Liver (tissue), 9 donors: ENCODE results near the gene TBX21. TPM values are rescaled to one million over a fixed set of nuclear protein-coding genes. Genes with fewer than 3 reads are reported as not detected.

Source experiments
- DNase-seq: peaks from one replicate; pipeline ENCODE4 v3.0.0-alpha.2; 2017; ENCODE audit warnings: low spot score
- H3K27ac ChIP-seq, 2 donors: one replicate each; pipeline ENCODE4 v1.7.0; 2013; ENCODE audit warnings: inconsistent platforms in 2 of 2, low read length in 2 of 2, control low read depth in 1 of 2, low read depth in 1 of 2, mild to moderate bottlenecking in 1 of 2
- H3K27me3 ChIP-seq, 4 donors: one replicate each; pipeline versions ENCODE4 v1.6.1 to v1.7.0; 2013; ENCODE audit warnings: low read length in 3 of 4, inconsistent platforms in 1 of 4, mild to moderate bottlenecking in 1 of 4, moderate library complexity in 1 of 4; ENCODE audit not compliant: control insufficient read depth in 4 of 4, insufficient read depth in 4 of 4
- H3K36me3 ChIP-seq, 4 donors: one replicate each; pipeline versions ENCODE4 v1.6.1 to v1.7.0; 2013; ENCODE audit warnings: low read length in 3 of 4, mild to moderate bottlenecking in 3 of 4, low read depth in 1 of 4, moderate library complexity in 1 of 4; ENCODE audit not compliant: control insufficient read depth in 4 of 4, insufficient read depth in 3 of 4
- H3K4me1 ChIP-seq, 4 donors: one replicate each; pipeline versions ENCODE4 v1.6.1 to v1.7.0; 2013; ENCODE audit warnings: low read length in 3 of 4, mild to moderate bottlenecking in 3 of 4, moderate library complexity in 1 of 4; ENCODE audit not compliant: control insufficient read depth in 4 of 4, insufficient read depth in 4 of 4
- H3K4me3 ChIP-seq, 3 donors: one replicate each; pipeline versions ENCODE4 v1.6.1 to v1.7.0; 2013; ENCODE audit warnings: low read length in 3 of 3, control low read depth in 1 of 3, low read depth in 1 of 3, mild to moderate bottlenecking in 1 of 3
- H3K9ac ChIP-seq, 2 donors: one replicate each; pipeline ENCODE4 v1.7.0; 2013; ENCODE audit warnings: low read length in 2 of 2, mild to moderate bottlenecking in 2 of 2, moderate library complexity in 2 of 2, control low read depth in 1 of 2, low read depth in 1 of 2
- H3K9me3 ChIP-seq, 4 donors: one replicate each; pipeline versions ENCODE4 v1.6.1 to v1.7.0; 2013; ENCODE audit warnings: low read length in 3 of 4; ENCODE audit not compliant: control insufficient read depth in 4 of 4
- ATF3 ChIP-seq: IDR thresholded peaks from 2 replicates; pipeline ENCODE4 v1.6.1; 2016; ENCODE audit warnings: antibody characterized with exemption
- CTCF ChIP-seq: fragments of 150-350 bp; IDR thresholded peaks from 2 replicates; pipeline ENCODE4 v1.5.1; 2017; ENCODE audit warnings: improper control_type of control experiment, low read depth, low read length; ENCODE audit not compliant: missing input control
- EGR1 ChIP-seq, 2 donors: IDR thresholded peaks; 2 replicates each; pipeline ENCODE4 v1.6.1; 2016 to 2018; ENCODE audit warnings: antibody characterized with exemption in 2 of 2, low read depth in 2 of 2
- FOXA1 ChIP-seq: IDR thresholded peaks from 2 replicates; pipeline ENCODE4 v1.6.1; 2016; ENCODE audit warnings: antibody characterized with exemption
- FOXA2 ChIP-seq: IDR thresholded peaks from 2 replicates; pipeline ENCODE4 v1.6.1; 2016; ENCODE audit warnings: antibody characterized with exemption
- GABPA ChIP-seq, 2 donors: IDR thresholded peaks in 1 of 2; conservative IDR thresholded peaks in 1 of 2; 2 replicates each; pipeline ENCODE4 v1.6.1; 2016; ENCODE audit warnings: antibody characterized with exemption in 2 of 2, mild to moderate bottlenecking in 1 of 2, moderate library complexity in 1 of 2
- HNF4A ChIP-seq, 2 donors: conservative IDR thresholded peaks; 2 replicates each; pipeline ENCODE4 v1.6.1; 2016; ENCODE audit warnings: antibody characterized with exemption in 2 of 2, mild to moderate bottlenecking in 2 of 2
- HNF4G ChIP-seq: IDR thresholded peaks from 2 replicates; pipeline ENCODE4 v1.6.1; 2016; ENCODE audit warnings: antibody characterized with exemption
- JUND ChIP-seq, 2 donors: IDR thresholded peaks; 2 replicates each; pipeline ENCODE4 v1.6.1; 2016; ENCODE audit warnings: antibody characterized with exemption in 2 of 2
- MAX ChIP-seq: IDR thresholded peaks from 2 replicates; pipeline ENCODE4 v1.6.1; 2016; ENCODE audit warnings: antibody characterized with exemption
- NR2F2 ChIP-seq: IDR thresholded peaks from 2 replicates; pipeline ENCODE4 v1.6.1; 2016; ENCODE audit warnings: antibody characterized with exemption
- RAD21 ChIP-seq, 2 donors: IDR thresholded peaks; 2 replicates each; pipeline ENCODE4 v1.6.1; 2016; ENCODE audit warnings: antibody characterized with exemption in 2 of 2, mild to moderate bottlenecking in 2 of 2
- REST ChIP-seq: IDR thresholded peaks from 2 replicates; pipeline ENCODE4 v1.6.1; 2016; ENCODE audit warnings: antibody characterized with exemption, mild to moderate bottlenecking
- RXRA ChIP-seq, 2 donors: IDR thresholded peaks; 2 replicates each; pipeline ENCODE4 v1.6.1; 2017 to 2018; ENCODE audit warnings: antibody characterized with exemption in 2 of 2, mild to moderate bottlenecking in 1 of 2
- SP1 ChIP-seq: IDR thresholded peaks from 2 replicates; pipeline ENCODE4 v1.6.1; 2018; ENCODE audit warnings: antibody characterized with exemption, mild to moderate bottlenecking
- TAF1 ChIP-seq: conservative IDR thresholded peaks from 2 replicates; pipeline ENCODE4 v1.6.1; 2016; ENCODE audit warnings: antibody characterized with exemption, mild to moderate bottlenecking
- YY1 ChIP-seq: IDR thresholded peaks from 2 replicates; pipeline ENCODE4 v1.6.1; 2016; ENCODE audit warnings: antibody characterized with exemption, mild to moderate bottlenecking
- ZBTB33 ChIP-seq: IDR thresholded peaks from 2 replicates; pipeline ENCODE4 v1.6.1; 2016; ENCODE audit warnings: antibody characterized with exemption
- WGBS: extraction: QIAGEN DNeasy Blood & Tissue Kit; methylation state at CpG from one replicate; pipeline ENCODE4 v1.1.7; 2013; 5-methylcytosine and 5-hydroxymethylcytosine counted together
- polyA plus RNA-seq, 2 donors: library from polyadenylated mRNA; stranded (reverse) in 1 of 2; unstranded in 1 of 2; fragments of 200-250 nt in 1 of 2; fragments of >200 nt in 1 of 2; fragmentation: Nextera tagmentation in 1 of 2; extraction: Ambion mirVana in 1 of 2; gene quantifications; one replicate each; pipeline versions ENCODE4 v1.2.1 to v1.2.3, GENCODE V29; 2013 to 2015
- total RNA-seq, 2 donors: library from RNA; depleted of rRNA; stranded (reverse); fragments of >200 nt; gene quantifications; one replicate each; pipeline ENCODE4 v1.2.3, GENCODE V29; 2014
- donor health status: healthy.
- donor health status: healthy.
- donor health status: healthy.
- donor health status: healthy.
- donor health status: healthy.

Gene TBX21
- total and polyA plus RNA-seq, 4 donors, result 0.19 to 0.59 (median 0.25) TPM; not detected in 1

GRCh38 chr17:47731396-47731795 lies 1.6 kb upstream of the TBX21 start:
- TF ChIP-seq MAX, result no peak
- WGBS, result 74% methylated on average over 2 of the region's 2 CpGs
- no peaks in the 10 kb centered on the region for H3K9me3 ChIP-seq
- H3K9ac ChIP-seq, result no peak overlapping the region
- no peak overlapping the region for H3K27ac ChIP-seq
- no peak for DNase-seq
- peaks cover 0 to 8% (median 5%) of the 10 kb centered on the region in 4 donors for H3K27me3 ChIP-seq
- no peaks in the 10 kb centered on the region for H3K36me3 ChIP-seq
- no peak overlapping the region for H3K4me3 ChIP-seq
- H3K4me1 ChIP-seq, result peaks cover 3 to 11% (median 4%) of the 10 kb centered on the region in 4 donors

- no peaks in the 10 kb centered on the region for H3K36me3 ChIP-seq
- TF ChIP-seq FOXA1 (no peak), REST (no peak), RXRA (IDR thresholded peaks at IDR 0.05) (no peak), SP1 (no peak), GABPA (IDR thresholded peaks at IDR 0.05 in 1 of 2, conservative IDR thresholded peaks at IDR 0.05 in 1 of 2) (no peak), HNF4G (no peak), YY1 (no peak), HNF4A (conservative IDR thresholded peaks at IDR 0.05) (no peak), ZBTB33 (no peak), JUND (IDR thresholded peaks at IDR 0.05) (no peak), ATF3 (no peak), CTCF (no peak), RAD21 (IDR thresholded peaks at IDR 0.05) (no peak), MAX (no peak), TAF1 (no peak), EGR1 (IDR thresholded peaks at IDR 0.05; ENCODE audit: low read depth in 2 of 2) (no peak), NR2F2 (no peak), FOXA2 (no peak)
- whole genome bisulfite sequencing, result 44% methylated on average over 12 of the region's 12 CpGs
- peak overlapping the region in 1 of 3 donors; percentile 43 for H3K4me3 ChIP-seq
- DNase-seq, result no peak
- no peak overlapping the region for H3K27ac ChIP-seq
- H3K27me3 ChIP-seq, result peaks cover 0 to 8% (median 5%) of the 10 kb centered on the region in 4 donors
- peaks cover 3 to 11% (median 4%) of the 10 kb centered on the region in 4 donors for H3K4me1 ChIP-seq
- H3K9ac ChIP-seq, result no peak overlapping the region
- no peaks in the 10 kb centered on the region for H3K9me3 ChIP-seq
These were observed 513 bp upstream of the TBX21 start for GRCh38 chr17:47732399-47733046.
